PFSK-1 (cell line): ENCODE data around the gene SUPT3H.

Experiments used
- FOXP2 ChIP-seq: optimal IDR thresholded peaks from 2 replicates; pipeline ENCODE3; 2011; ENCODE audit warnings: borderline replicate concordance, control low read depth, inconsistent platforms; ENCODE audit not compliant: insufficient read depth; ENCODE audit errors: extremely low read length, extremely low read depth
- POLR2AphosphoS5 ChIP-seq: IDR thresholded peaks from 2 replicates; pipeline ENCODE4 v1.6.1; 2012; ENCODE audit warnings: low read depth, mild to moderate bottlenecking, control low read depth, low read length, moderate library complexity
- REST ChIP-seq, 2 experiments: IDR thresholded peaks; 2 replicates each; pipeline versions ENCODE4 v1.6.1 to v1.8.0; 2011 to 2012; ENCODE audit warnings: low read depth in 2 of 2, low read length in 2 of 2, control low read depth in 1 of 2, inconsistent platforms in 1 of 2, mild to moderate bottlenecking in 1 of 2, moderate library complexity in 1 of 2; ENCODE audit not compliant: insufficient read depth in 1 of 2
- SIN3A ChIP-seq: IDR thresholded peaks from 2 replicates; pipeline ENCODE4 v1.6.1; 2012; ENCODE audit warnings: mild to moderate bottlenecking, low read length, moderate library complexity, borderline replicate concordance; ENCODE audit not compliant: insufficient read depth
- TAF1 ChIP-seq: IDR thresholded peaks from 2 replicates; pipeline ENCODE4 v1.6.1; 2012; ENCODE audit warnings: low read length, control low read depth, borderline replicate concordance; ENCODE audit not compliant: insufficient read depth

SUPT3H gene

GRCh38 chr6:44959651-44960050 lies 418.1 kb downstream of the SUPT3H start:
- TF ChIP-seq POLR2AphosphoS5: no peak
- no peak for TF ChIP-seq FOXP2
- TF ChIP-seq REST (IDR thresholded peaks at IDR 0.05; ENCODE audit: insufficient read depth in 1 of 2, low read depth in 2 of 2, low read length in 2 of 2): no peak
- no peak for TF ChIP-seq SIN3A
- TF ChIP-seq TAF1: no peak

DNA sequence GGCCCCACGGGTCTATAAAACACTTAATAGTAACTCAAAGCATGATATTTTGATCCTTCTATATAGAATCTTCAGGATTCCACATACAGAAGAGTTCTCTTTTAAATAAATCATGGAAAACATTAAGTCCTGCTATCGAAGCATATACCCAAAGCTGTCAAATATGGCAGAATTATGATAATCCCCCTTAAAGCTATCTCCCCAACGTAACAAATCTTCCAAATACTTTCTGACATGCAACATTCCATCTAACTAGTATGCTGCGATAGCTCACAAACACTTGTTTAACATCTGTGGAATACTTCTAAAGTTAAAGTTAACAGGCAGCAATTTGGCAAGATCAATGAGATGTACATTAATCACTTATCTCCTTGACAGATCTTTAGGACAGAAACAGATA lies 420.6 kb downstream of the SUPT3H start:
- TF ChIP-seq REST (IDR thresholded peaks at IDR 0.05; ENCODE audit: insufficient read depth in 1 of 2, low read depth in 2 of 2, low read length in 2 of 2) (no peak), FOXP2 (no peak), TAF1 (no peak), SIN3A (no peak), POLR2AphosphoS5 (no peak)

DNA sequence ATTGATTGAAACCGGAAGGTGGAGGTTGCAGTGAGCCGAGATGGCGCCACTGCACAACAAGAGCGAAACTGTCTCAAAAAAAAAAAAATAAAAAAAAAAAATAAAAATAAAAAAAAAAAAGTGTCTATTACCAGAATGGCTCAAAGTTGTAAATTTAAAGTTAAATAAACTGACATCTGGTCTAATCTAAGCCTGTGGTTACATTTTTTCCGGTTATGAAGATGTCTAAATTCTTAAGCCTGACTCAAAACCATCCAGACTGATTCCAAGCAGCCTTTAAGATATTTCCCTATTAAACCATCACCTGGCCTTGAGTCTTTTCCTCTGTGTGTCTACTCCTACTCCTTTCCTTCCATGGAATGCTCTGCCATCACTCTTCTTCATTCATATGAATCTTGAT lies 421.3 kb downstream of the SUPT3H start:
- no peak for TF ChIP-seq POLR2AphosphoS5
- no peak for TF ChIP-seq TAF1
- no peak for TF ChIP-seq REST (IDR thresholded peaks at IDR 0.05; ENCODE audit: insufficient read depth in 1 of 2, low read depth in 2 of 2, low read length in 2 of 2)
- no peak for TF ChIP-seq SIN3A
- no peak for TF ChIP-seq FOXP2

DNA sequence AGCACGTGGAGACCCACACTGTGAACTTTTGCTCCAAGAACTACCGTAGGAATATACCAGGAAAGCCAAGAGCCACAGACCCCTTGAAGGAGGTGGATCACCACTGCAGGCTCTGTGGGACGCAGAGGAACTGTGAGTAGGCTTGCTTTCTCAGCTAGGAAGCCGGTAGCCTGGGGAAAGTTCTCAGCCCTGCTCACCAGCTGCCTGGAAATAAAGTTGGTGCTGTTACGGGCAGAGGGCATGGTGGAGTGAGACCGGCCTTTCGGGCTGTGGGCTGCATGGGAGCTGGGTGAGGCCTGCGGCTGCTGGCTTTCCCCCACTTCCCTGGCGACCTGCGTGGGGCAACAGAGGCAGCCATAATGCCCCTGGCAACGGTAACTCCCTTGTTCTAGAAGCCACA lies 422.6 kb downstream of the SUPT3H start:
- TF ChIP-seq TAF1: no peak
- TF ChIP-seq FOXP2: no peak
- no peak for TF ChIP-seq REST (IDR thresholded peaks at IDR 0.05; ENCODE audit: insufficient read depth in 1 of 2, low read depth in 2 of 2, low read length in 2 of 2)
- TF ChIP-seq SIN3A: no peak

- no peak for TF ChIP-seq TAF1
- no peak for TF ChIP-seq FOXP2
- no peak for TF ChIP-seq SIN3A
- TF ChIP-seq POLR2AphosphoS5: no peak
- TF ChIP-seq REST (IDR thresholded peaks at IDR 0.05; ENCODE audit: insufficient read depth in 1 of 2, low read depth in 2 of 2, low read length in 2 of 2): no peak
Measured at GRCh38 chr6:44954281-44954680, 423.5 kb downstream of the SUPT3H start.
